HepG2 (cell line): ENCODE results near the gene PALMD. TPM values are rescaled to one million over a fixed set of nuclear protein-coding genes. Genes with fewer than 3 reads are reported as not detected.

Source experiments
- ATAC-seq: fragments of 200-7000 bp; cut with Tn5 transposase; 3 replicates; pipeline ENCODE4 v1.9.1; 2020; ENCODE audit warnings: mild to moderate bottlenecking, moderate library complexity
- BruUV-seq: library from RNA; stranded (reverse); fragments of 400-500 nt; replicated peaks from 2 replicates; lab custom pipeline; 2021; lab: Mats Ljungman, UMichigan
- CTCF ChIA-PET: fragments of 300-600 bp; formaldehyde crosslinking; extraction: SDS; loops from one replicate; lab custom pipeline; 2021; ENCODE audit warnings: low total read pairs, inconsistent platforms, low intra/inter-chr PET ratio; lab: Yijun Ruan, JAX
- POLR2A ChIA-PET: fragments of 350-600 bp; sonication (Branson Sonifier 250); formaldehyde crosslinking; loops from one replicate; lab custom pipeline; 2020; ENCODE audit warnings: antibody characterized with exemption, inconsistent platforms; lab: Yijun Ruan, JAX
- DNase-seq: peaks from one replicate; pipeline ENCODE4 v3.0.0-alpha.2; 2015; ENCODE audit warnings: low spot score
- FAIRE-seq: peaks from 3 replicates; lab custom pipeline; 2011; peaks lifted over from hg19 to GRCh38; lab: Jason Lieb, UNC
- H2AFZ ChIP-seq: one replicate; pipeline ENCODE4 v1.6.1; 2011; ENCODE audit warnings: low read length, inconsistent platforms
- H3K27ac ChIP-seq: fragments of 300-600 bp; 3 replicates; pipeline ENCODE4 v1.8.0; 2011; ENCODE audit warnings: mixed run types, mild to moderate bottlenecking, mixed read lengths, low read length, inconsistent platforms; ENCODE audit not compliant: insufficient read depth; ENCODE audit errors: extremely low read length
- H3K27me3 ChIP-seq, 2 experiments: fragments of 200-600 bp in 1 of 2; 2 replicates in 1 of 2; 3 replicates in 1 of 2; pipeline versions ENCODE4 v1.6.0 to v1.8.0; 2011; ENCODE audit warnings: low read length in 2 of 2, mild to moderate bottlenecking in 2 of 2, moderate library complexity in 2 of 2, inconsistent platforms in 1 of 2; ENCODE audit not compliant: insufficient read depth in 2 of 2, control insufficient read depth in 1 of 2
- H3K36me3 ChIP-seq, 2 experiments: fragments of 200-600 bp in 1 of 2; replicated peaks in 1 of 2; 2 replicates in 1 of 2; 3 replicates in 1 of 2; pipeline versions ENCODE4 v1.5.1 to v1.8.0; 2011; ENCODE audit warnings: low read length in 2 of 2, inconsistent platforms in 1 of 2; ENCODE audit not compliant: insufficient read depth in 2 of 2, control insufficient read depth in 1 of 2
- H3K4me1 ChIP-seq: 2 replicates; pipeline ENCODE4 v1.5.1; 2012; ENCODE audit warnings: low read length, inconsistent platforms; ENCODE audit not compliant: insufficient read depth
- H3K4me2 ChIP-seq: 2 replicates; pipeline ENCODE4 v1.6.0; 2011; ENCODE audit warnings: low read depth, low read length, inconsistent platforms
- H3K4me3 ChIP-seq, 3 experiments: fragments of 200-600 bp in 1 of 3; sonication (generic), shearing (Covaris generic) in 1 of 3; replicated peaks in 1 of 3; 2 replicates each; pipeline ENCODE4 v1.5.1; 2011 to 2016; ENCODE audit warnings: low read length in 3 of 3, inconsistent platforms in 2 of 3, low read depth in 2 of 3, mild to moderate bottlenecking in 2 of 3, control low read depth in 1 of 3, mixed read lengths in 1 of 3; ENCODE audit not compliant: insufficient read depth in 1 of 3
- H3K79me2 ChIP-seq: one replicate; pipeline ENCODE4 v1.6.1; 2011; ENCODE audit warnings: low read length, inconsistent platforms; ENCODE audit not compliant: insufficient read depth
- H3K9ac ChIP-seq: 2 replicates; pipeline ENCODE4 v1.6.0; 2011; ENCODE audit warnings: mild to moderate bottlenecking, low read depth, low read length, inconsistent platforms; ENCODE audit not compliant: insufficient read depth
- H3K9me3 ChIP-seq: 2 replicates; pipeline ENCODE4 v1.5.1; 2012; ENCODE audit warnings: mild to moderate bottlenecking, low read length
- H4K20me1 ChIP-seq: 2 replicates; pipeline ENCODE4 v1.6.0; 2011; ENCODE audit warnings: inconsistent platforms, mild to moderate bottlenecking, low read length, moderate library complexity; ENCODE audit not compliant: insufficient read depth
- BRD4 ChIP-seq: sonication (generic); formaldehyde crosslinking; IDR thresholded peaks from 2 replicates; pipeline ENCODE4 v1.4.0; 2020; ENCODE audit warnings: missing genetic modification reagents
- FLYWCH1 ChIP-seq: sonication (generic); formaldehyde crosslinking; IDR thresholded peaks from 2 replicates; pipeline ENCODE4 v1.8.1; 2023; ENCODE audit warnings: mild to moderate bottlenecking, missing genetic modification reagents
- HDAC1 ChIP-seq: sonication (generic); formaldehyde crosslinking; IDR thresholded peaks from 2 replicates; pipeline ENCODE4 v1.5.1; 2020; ENCODE audit warnings: mild to moderate bottlenecking, missing genetic modification reagents
- HOXA7 ChIP-seq: sonication (generic); formaldehyde crosslinking; IDR thresholded peaks from 2 replicates; pipeline ENCODE4 v1.8.1; 2022; ENCODE audit warnings: mild to moderate bottlenecking, missing genetic modification reagents, moderate library complexity
- KLF9 ChIP-seq: IDR thresholded peaks from 2 replicates; pipeline ENCODE4 v1.6.1; 2016; ENCODE audit warnings: low read depth
- MAF1 ChIP-seq: sonication (generic); formaldehyde crosslinking; IDR thresholded peaks from 2 replicates; pipeline ENCODE4 v1.5.0; 2020; ENCODE audit warnings: missing genetic modification reagents, borderline replicate concordance
- MXI1 ChIP-seq: IDR thresholded peaks from 3 replicates; pipeline ENCODE4 v1.6.1; 2012; ENCODE audit warnings: low read depth, low read length, inconsistent platforms, borderline replicate concordance
- NCOA1 ChIP-seq: sonication (generic); formaldehyde crosslinking; IDR thresholded peaks from 2 replicates; pipeline ENCODE4 v1.9.0; 2021; ENCODE audit warnings: missing genetic modification reagents
- PCBP1 ChIP-seq: fragments of 200-400 bp; formaldehyde crosslinking; IDR thresholded peaks from 2 replicates; pipeline ENCODE4 v1.6.1; 2017; ENCODE audit warnings: mild to moderate bottlenecking, low read depth, low read length, borderline replicate concordance
- RFXANK ChIP-seq: IDR thresholded peaks from 2 replicates; pipeline ENCODE4 v1.6.1; 2016
- SMAD9 ChIP-seq: sonication (generic); formaldehyde crosslinking; IDR thresholded peaks from 2 replicates; pipeline ENCODE4 v1.5.1; 2020; ENCODE audit warnings: mild to moderate bottlenecking, missing genetic modification reagents
- XRCC5 ChIP-seq: fragments of 200-400 bp; formaldehyde crosslinking; optimal IDR thresholded peaks from 2 replicates; pipeline ENCODE3; 2017; ENCODE audit warnings: mild to moderate bottlenecking, low read length
- ZNF207 ChIP-seq: fragments of 450-650 bp; IDR thresholded peaks from 2 replicates; pipeline ENCODE4 v1.6.1; 2016; ENCODE audit warnings: antibody characterized with exemption, borderline replicate concordance
- ZNF24 ChIP-seq: fragments of 450-650 bp; IDR thresholded peaks from 2 replicates; pipeline ENCODE4 v1.6.1; 2017; ENCODE audit warnings: antibody characterized with exemption, mild to moderate bottlenecking
- ZNF333 ChIP-seq: sonication (generic); formaldehyde crosslinking; IDR thresholded peaks from 2 replicates; pipeline ENCODE4 v1.4.0; 2020; ENCODE audit warnings: mild to moderate bottlenecking, missing genetic modification reagents, borderline replicate concordance
- in situ Hi-C: cut with HindIII; loops from 2 replicates; pipeline ENCODE4 v1.10.0; 2017; ENCODE audit warnings: low pct_unique_long_range_greater_than_20kb; ENCODE audit not compliant: extremely low pct_ligation_motif_present
- intact Hi-C: fragments of 100-400 bp; cut with micrococcal nuclease; formaldehyde crosslinking; loops from one replicate; pipeline ENCODE4 v1.10.0; 2022; ENCODE audit not compliant: unreplicated experiment
- polyA plus RNA-seq, 8 experiments: library from polyadenylated mRNA; depleted of rRNA in 3 of 8; stranded (reverse) in 7 of 8; unstranded in 1 of 8; fragments of >200 nt; fragmentation: Illumina TruSeq in 4 of 8; extraction: Trizol in 4 of 8; gene quantifications; 2 replicates each; pipeline versions ENCODE4 v1.2.1 to v1.2.3, GENCODE V29; 2011 to 2016; ENCODE audit warnings: low read depth in 4 of 8, missing spikeins in 1 of 8, mixed read lengths in 1 of 8; ENCODE audit not compliant: insufficient read depth in 1 of 8
- total RNA-seq, 5 experiments: library from RNA; depleted of rRNA; stranded (reverse); fragments of >200 nt; fragmentation: Illumina TruSeq; extraction: Trizol; gene quantifications; 2 replicates each; pipeline ENCODE4 v1.2.3, GENCODE V29; 2016; ENCODE audit warnings: low read depth in 1 of 5
- TF ChIP-seq, protein P1 (sequence below): sonication (generic); formaldehyde crosslinking; IDR thresholded peaks from 2 replicates; pipeline ENCODE4 v1.5.1; 2020; ENCODE audit warnings: mild to moderate bottlenecking, missing genetic modification reagents, borderline replicate concordance
- TF ChIP-seq, protein P2 (sequence below): sonication (generic); formaldehyde crosslinking; IDR thresholded peaks from 2 replicates; pipeline ENCODE4 v1.5.0; 2020; ENCODE audit warnings: mild to moderate bottlenecking, missing genetic modification reagents
- TF ChIP-seq, protein P3 (sequence below): sonication (generic); formaldehyde crosslinking; IDR thresholded peaks from 2 replicates; pipeline ENCODE4 v1.4.0; 2020; ENCODE audit warnings: missing genetic modification reagents

PALMD gene
- total and polyA plus RNA-seq, 2 of the 13 experiments (the other 11 are each of a cell fraction or from before 2014, with no cell fraction given), result 5.5 to 31.1 TPM

DNA sequence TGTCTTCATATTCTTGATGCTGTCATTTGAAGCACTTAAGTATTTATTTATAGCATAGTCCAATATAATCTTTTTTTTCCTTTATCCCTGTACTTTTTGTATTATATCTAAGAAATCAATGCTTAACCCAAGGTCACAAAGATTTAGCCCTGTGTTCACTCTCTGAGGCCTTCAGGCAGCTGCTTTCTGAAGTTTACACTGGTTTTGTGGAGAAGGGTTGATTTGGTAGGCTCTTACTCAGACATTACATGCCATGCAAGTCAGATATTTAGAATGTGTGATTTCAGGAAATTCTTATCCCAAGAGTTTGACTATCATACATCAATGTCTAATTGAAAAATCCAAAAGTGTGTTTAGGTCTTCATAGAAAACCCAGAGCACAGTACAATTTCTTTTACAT, 56.3 kb downstream of the PALMD start:
- Histone ChIP-seq H3K4me2 (no peak overlapping the region), H4K20me1 (no peaks in the 10 kb centered on the region), H3K27ac (no peak overlapping the region), H3K27me3 (no peaks in the 10 kb centered on the region), H3K4me1 (no peaks in the 10 kb centered on the region), H3K4me3 (no peak overlapping the region), H3K36me3 (no peaks in the 10 kb centered on the region), H2AFZ (no peak overlapping the region), H3K9ac (no peak overlapping the region), H3K79me2 (no peaks in the 10 kb centered on the region), H3K9me3 (no peaks in the 10 kb centered on the region)
- POLR2A ChIA-PET, result no interaction called here
- in situ Hi-C loops, result loop anchor here (10.0 to 25.0 kb wide), 3 partner anchors 377 to 715 kb away; no protein-coding TSS in a partner anchor
- intact Hi-C loops, result no loop called here
- FAIRE-seq (no peak), ATAC-seq (no peak), DNase-seq (no peak)
- TF ChIP-seq ZNF333 (CRISPR knock-in tag) (no peak), PCBP1 (no peak), ZNF24 (no peak), FLYWCH1 (CRISPR knock-in tag) (no peak), KLF9 (CRISPR knock-in tag) (no peak), SMAD9 (CRISPR knock-in tag) (no peak), HOXA7 (CRISPR knock-in tag) (no peak), HDAC1 (CRISPR knock-in tag) (no peak), MAF1 (CRISPR knock-in tag) (no peak), MXI1 (no peak), XRCC5 (no peak), RFXANK (CRISPR knock-in tag) (no peak), ZNF207 (no peak), BRD4 (CRISPR knock-in tag) (no peak), NCOA1 (no peak)
- TF ChIP-seq, protein P1, sequence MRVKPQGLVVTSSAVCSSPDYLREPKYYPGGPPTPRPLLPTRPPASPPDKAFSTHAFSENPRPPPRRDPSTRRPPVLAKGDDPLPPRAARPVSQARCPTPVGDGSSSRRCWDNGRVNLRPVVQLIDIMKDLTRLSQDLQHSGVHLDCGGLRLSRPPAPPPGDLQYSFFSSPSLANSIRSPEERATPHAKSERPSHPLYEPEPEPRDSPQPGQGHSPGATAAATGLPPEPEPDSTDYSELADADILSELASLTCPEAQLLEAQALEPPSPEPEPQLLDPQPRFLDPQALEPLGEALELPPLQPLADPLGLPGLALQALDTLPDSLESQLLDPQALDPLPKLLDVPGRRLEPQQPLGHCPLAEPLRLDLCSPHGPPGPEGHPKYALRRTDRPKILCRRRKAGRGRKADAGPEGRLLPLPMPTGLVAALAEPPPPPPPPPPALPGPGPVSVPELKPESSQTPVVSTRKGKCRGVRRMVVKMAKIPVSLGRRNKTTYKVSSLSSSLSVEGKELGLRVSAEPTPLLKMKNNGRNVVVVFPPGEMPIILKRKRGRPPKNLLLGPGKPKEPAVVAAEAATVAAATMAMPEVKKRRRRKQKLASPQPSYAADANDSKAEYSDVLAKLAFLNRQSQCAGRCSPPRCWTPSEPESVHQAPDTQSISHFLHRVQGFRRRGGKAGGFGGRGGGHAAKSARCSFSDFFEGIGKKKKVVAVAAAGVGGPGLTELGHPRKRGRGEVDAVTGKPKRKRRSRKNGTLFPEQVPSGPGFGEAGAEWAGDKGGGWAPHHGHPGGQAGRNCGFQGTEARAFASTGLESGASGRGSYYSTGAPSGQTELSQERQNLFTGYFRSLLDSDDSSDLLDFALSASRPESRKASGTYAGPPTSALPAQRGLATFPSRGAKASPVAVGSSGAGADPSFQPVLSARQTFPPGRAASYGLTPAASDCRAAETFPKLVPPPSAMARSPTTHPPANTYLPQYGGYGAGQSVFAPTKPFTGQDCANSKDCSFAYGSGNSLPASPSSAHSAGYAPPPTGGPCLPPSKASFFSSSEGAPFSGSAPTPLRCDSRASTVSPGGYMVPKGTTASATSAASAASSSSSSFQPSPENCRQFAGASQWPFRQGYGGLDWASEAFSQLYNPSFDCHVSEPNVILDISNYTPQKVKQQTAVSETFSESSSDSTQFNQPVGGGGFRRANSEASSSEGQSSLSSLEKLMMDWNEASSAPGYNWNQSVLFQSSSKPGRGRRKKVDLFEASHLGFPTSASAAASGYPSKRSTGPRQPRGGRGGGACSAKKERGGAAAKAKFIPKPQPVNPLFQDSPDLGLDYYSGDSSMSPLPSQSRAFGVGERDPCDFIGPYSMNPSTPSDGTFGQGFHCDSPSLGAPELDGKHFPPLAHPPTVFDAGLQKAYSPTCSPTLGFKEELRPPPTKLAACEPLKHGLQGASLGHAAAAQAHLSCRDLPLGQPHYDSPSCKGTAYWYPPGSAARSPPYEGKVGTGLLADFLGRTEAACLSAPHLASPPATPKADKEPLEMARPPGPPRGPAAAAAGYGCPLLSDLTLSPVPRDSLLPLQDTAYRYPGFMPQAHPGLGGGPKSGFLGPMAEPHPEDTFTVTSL (CRISPR knock-in tag), result no peak
- TF ChIP-seq, protein P2, sequence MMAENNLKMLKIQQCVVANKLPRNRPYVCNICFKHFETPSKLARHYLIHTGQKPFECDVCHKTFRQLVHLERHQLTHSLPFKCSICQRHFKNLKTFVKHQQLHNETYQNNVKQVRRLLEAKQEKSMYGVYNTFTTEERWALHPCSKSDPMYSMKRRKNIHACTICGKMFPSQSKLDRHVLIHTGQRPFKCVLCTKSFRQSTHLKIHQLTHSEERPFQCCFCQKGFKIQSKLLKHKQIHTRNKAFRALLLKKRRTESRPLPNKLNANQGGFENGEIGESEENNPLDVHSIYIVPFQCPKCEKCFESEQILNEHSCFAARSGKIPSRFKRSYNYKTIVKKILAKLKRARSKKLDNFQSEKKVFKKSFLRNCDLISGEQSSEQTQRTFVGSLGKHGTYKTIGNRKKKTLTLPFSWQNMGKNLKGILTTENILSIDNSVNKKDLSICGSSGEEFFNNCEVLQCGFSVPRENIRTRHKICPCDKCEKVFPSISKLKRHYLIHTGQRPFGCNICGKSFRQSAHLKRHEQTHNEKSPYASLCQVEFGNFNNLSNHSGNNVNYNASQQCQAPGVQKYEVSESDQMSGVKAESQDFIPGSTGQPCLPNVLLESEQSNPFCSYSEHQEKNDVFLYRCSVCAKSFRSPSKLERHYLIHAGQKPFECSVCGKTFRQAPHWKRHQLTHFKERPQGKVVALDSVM (CRISPR knock-in tag), result no peak
- TF ChIP-seq, protein P3, sequence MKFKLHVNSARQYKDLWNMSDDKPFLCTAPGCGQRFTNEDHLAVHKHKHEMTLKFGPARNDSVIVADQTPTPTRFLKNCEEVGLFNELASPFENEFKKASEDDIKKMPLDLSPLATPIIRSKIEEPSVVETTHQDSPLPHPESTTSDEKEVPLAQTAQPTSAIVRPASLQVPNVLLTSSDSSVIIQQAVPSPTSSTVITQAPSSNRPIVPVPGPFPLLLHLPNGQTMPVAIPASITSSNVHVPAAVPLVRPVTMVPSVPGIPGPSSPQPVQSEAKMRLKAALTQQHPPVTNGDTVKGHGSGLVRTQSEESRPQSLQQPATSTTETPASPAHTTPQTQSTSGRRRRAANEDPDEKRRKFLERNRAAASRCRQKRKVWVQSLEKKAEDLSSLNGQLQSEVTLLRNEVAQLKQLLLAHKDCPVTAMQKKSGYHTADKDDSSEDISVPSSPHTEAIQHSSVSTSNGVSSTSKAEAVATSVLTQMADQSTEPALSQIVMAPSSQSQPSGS, result no peak
- CTCF ChIA-PET, result no interaction called here
- BruUV-seq, result no TSS peak
